ENCODE data around the gene CLN6.
"Not testable (repeated sequence)": the region's sequence is repeated elsewhere in the genome, so short reads cannot be mapped to it uniquely, and the experiment has no call there.

CLN6 gene

GRCh38 chr15:68176601-68177000 lies 52.9 kb downstream of the CLN6 start:
- Histone ChIP-seq H2AFZ (ENCODE audit: low read length) (no peak overlapping the region), H3K4me2 (ENCODE audit: low read depth, low read length, poor library complexity, severe bottlenecking) (no peak overlapping the region)

GRCh38 chr15:68175526-68175925 lies 54.0 kb downstream of the CLN6 start:
- TF ChIP-seq, protein P1, sequence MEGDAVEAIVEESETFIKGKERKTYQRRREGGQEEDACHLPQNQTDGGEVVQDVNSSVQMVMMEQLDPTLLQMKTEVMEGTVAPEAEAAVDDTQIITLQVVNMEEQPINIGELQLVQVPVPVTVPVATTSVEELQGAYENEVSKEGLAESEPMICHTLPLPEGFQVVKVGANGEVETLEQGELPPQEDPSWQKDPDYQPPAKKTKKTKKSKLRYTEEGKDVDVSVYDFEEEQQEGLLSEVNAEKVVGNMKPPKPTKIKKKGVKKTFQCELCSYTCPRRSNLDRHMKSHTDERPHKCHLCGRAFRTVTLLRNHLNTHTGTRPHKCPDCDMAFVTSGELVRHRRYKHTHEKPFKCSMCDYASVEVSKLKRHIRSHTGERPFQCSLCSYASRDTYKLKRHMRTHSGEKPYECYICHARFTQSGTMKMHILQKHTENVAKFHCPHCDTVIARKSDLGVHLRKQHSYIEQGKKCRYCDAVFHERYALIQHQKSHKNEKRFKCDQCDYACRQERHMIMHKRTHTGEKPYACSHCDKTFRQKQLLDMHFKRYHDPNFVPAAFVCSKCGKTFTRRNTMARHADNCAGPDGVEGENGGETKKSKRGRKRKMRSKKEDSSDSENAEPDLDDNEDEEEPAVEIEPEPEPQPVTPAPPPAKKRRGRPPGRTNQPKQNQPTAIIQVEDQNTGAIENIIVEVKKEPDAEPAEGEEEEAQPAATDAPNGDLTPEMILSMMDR (conservative IDR thresholded peaks at IDR 0.05; ENCODE audit: low read length): no peak
- no peaks in the 10 kb centered on the region for H3K9me3 ChIP-seq (ENCODE audit: insufficient read depth, low read depth, low read length)
- H3K9me2 ChIP-seq (replicated peaks; ENCODE audit: low read depth, low read length): no peaks in the 10 kb centered on the region
- H3K9ac ChIP-seq (ENCODE audit: low read depth, low read length, poor library complexity, severe bottlenecking): no peak overlapping the region
- H3K36me3 ChIP-seq (ENCODE audit: insufficient read depth, low read length): peaks cover 43% of the 10 kb centered on the region
- H3K27me3 ChIP-seq (ENCODE audit: insufficient read depth, low read length, poor library complexity, severe bottlenecking): no peaks in the 10 kb centered on the region
- no peak overlapping the region for H3K4me3 ChIP-seq (ENCODE audit: low read length, poor library complexity, severe bottlenecking)
- H2AFZ ChIP-seq (ENCODE audit: low read length): no peak overlapping the region
- H3K79me2 ChIP-seq (ENCODE audit: insufficient read depth, low read length): no peaks in the 10 kb centered on the region
- H3K4me1 ChIP-seq (ENCODE audit: insufficient read depth, low read length, poor library complexity, severe bottlenecking): no peaks in the 10 kb centered on the region
- no peak overlapping the region for H3K4me2 ChIP-seq (ENCODE audit: low read depth, low read length, poor library complexity, severe bottlenecking)
- H4K20me1 ChIP-seq (ENCODE audit: insufficient read depth, low read length, poor library complexity, severe bottlenecking): no peaks in the 10 kb centered on the region
- H3F3A ChIP-seq (ENCODE audit: low read depth): no peaks in the 10 kb centered on the region

More at GRCh38 chr15:68176601-68177000, 52.9 kb downstream of the CLN6 start:
- no peaks in the 10 kb centered on the region for H4K20me1 ChIP-seq (ENCODE audit: insufficient read depth, low read length, poor library complexity, severe bottlenecking)
- no peaks in the 10 kb centered on the region for H3K79me2 ChIP-seq (ENCODE audit: insufficient read depth, low read length)
- H3K36me3 ChIP-seq (ENCODE audit: insufficient read depth, low read length): peaks cover 54% of the 10 kb centered on the region
- no peaks in the 10 kb centered on the region for H3K4me1 ChIP-seq (ENCODE audit: insufficient read depth, low read length, poor library complexity, severe bottlenecking)
- TF ChIP-seq, protein P1 (conservative IDR thresholded peaks at IDR 0.05; ENCODE audit: low read length): no peak
- no peak for TF ChIP-seq EZH2phosphoT487 (IDR thresholded peaks at IDR 0.05; ENCODE audit: borderline replicate concordance)
- no peak overlapping the region for H3K4me3 ChIP-seq (ENCODE audit: low read length, poor library complexity, severe bottlenecking)
- no peak overlapping the region for H3K9ac ChIP-seq (ENCODE audit: low read depth, low read length, poor library complexity, severe bottlenecking)
- H3K9me2 ChIP-seq (replicated peaks; ENCODE audit: low read depth, low read length): no peaks in the 10 kb centered on the region
- H3K9me3 ChIP-seq (ENCODE audit: insufficient read depth, low read depth, low read length): no peaks in the 10 kb centered on the region
- H3F3A ChIP-seq (ENCODE audit: low read depth): no peaks in the 10 kb centered on the region
- no peaks in the 10 kb centered on the region for H3K27me3 ChIP-seq (ENCODE audit: insufficient read depth, low read length, poor library complexity, severe bottlenecking)

- Histone ChIP-seq H3K36me3 (ENCODE audit: insufficient read depth, low read length) (peaks cover 42% of the 10 kb centered on the region), H3K9me2 (replicated peaks; ENCODE audit: low read depth, low read length) (no peaks in the 10 kb centered on the region), H3F3A (ENCODE audit: low read depth) (no peaks in the 10 kb centered on the region), H3K4me3 (ENCODE audit: low read length, poor library complexity, severe bottlenecking) (no peak overlapping the region), H3K4me1 (ENCODE audit: insufficient read depth, low read length, poor library complexity, severe bottlenecking) (no peaks in the 10 kb centered on the region), H3K79me2 (ENCODE audit: insufficient read depth, low read length) (no peaks in the 10 kb centered on the region), H3K9ac (ENCODE audit: low read depth, low read length, poor library complexity, severe bottlenecking) (no peak overlapping the region), H3K27me3 (ENCODE audit: insufficient read depth, low read length, poor library complexity, severe bottlenecking) (no peaks in the 10 kb centered on the region), H3K9me3 (ENCODE audit: insufficient read depth, low read depth, low read length) (no peaks in the 10 kb centered on the region), H2AFZ (ENCODE audit: low read length) (no peak overlapping the region), H3K4me2 (ENCODE audit: low read depth, low read length, poor library complexity, severe bottlenecking) (no peak overlapping the region), H4K20me1 (ENCODE audit: insufficient read depth, low read length, poor library complexity, severe bottlenecking) (no peaks in the 10 kb centered on the region)
- TF ChIP-seq EZH2phosphoT487 (IDR thresholded peaks at IDR 0.05; ENCODE audit: borderline replicate concordance): no peak
- TF ChIP-seq, protein P1 (conservative IDR thresholded peaks at IDR 0.05; ENCODE audit: low read length): no peak
Observed at GRCh38 chr15:68173119-68173518, 56.4 kb downstream of the CLN6 start.

DNA sequence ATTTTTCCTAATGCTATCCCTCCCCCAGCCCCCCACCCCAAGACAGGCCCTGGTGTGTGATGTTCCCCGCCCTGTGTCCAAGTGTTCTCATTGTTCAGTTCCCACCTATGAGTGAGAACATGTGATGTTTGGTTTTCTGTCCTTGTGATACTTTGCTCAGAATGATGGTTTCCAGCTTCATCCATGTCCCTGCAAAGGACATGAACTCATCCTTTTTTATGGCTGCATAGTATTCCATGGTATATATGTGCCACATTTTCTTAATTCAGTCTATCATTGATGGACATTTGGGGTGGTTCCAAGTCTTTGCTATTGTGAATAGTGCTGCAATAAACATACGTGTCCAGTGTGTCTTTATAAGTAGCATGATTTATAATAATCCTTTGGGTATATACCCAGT lies 57.5 kb downstream of the CLN6 start:
- not testable (repeated sequence) for H3K27me3 ChIP-seq (ENCODE audit: insufficient read depth, low read length, poor library complexity, severe bottlenecking); H2AFZ ChIP-seq (ENCODE audit: low read length); H3K4me1 ChIP-seq (ENCODE audit: insufficient read depth, low read length, poor library complexity, severe bottlenecking); H3K4me3 ChIP-seq (ENCODE audit: low read length, poor library complexity, severe bottlenecking); H4K20me1 ChIP-seq (ENCODE audit: insufficient read depth, low read length, poor library complexity, severe bottlenecking); H3K9me3 ChIP-seq (ENCODE audit: insufficient read depth, low read depth, low read length); H3K79me2 ChIP-seq (ENCODE audit: insufficient read depth, low read length); H3K4me2 ChIP-seq (ENCODE audit: low read depth, low read length, poor library complexity, severe bottlenecking); H3K9me2 ChIP-seq (replicated peaks; ENCODE audit: low read depth, low read length); H3F3A ChIP-seq (ENCODE audit: low read depth); H3K9ac ChIP-seq (ENCODE audit: low read depth, low read length, poor library complexity, severe bottlenecking)
- H3K36me3 ChIP-seq (ENCODE audit: insufficient read depth, low read length): peaks cover 36% of the 10 kb centered on the region
